ENCODE measurements around the gene TBC1D10A. TPM values are rescaled to one million over a fixed set of nuclear protein-coding genes. Genes with fewer than 3 reads are reported as not detected.

TBC1D10A gene
- total RNA-seq, 1 donor: 29.8 TPM

- TF ChIP-seq, protein P1, sequence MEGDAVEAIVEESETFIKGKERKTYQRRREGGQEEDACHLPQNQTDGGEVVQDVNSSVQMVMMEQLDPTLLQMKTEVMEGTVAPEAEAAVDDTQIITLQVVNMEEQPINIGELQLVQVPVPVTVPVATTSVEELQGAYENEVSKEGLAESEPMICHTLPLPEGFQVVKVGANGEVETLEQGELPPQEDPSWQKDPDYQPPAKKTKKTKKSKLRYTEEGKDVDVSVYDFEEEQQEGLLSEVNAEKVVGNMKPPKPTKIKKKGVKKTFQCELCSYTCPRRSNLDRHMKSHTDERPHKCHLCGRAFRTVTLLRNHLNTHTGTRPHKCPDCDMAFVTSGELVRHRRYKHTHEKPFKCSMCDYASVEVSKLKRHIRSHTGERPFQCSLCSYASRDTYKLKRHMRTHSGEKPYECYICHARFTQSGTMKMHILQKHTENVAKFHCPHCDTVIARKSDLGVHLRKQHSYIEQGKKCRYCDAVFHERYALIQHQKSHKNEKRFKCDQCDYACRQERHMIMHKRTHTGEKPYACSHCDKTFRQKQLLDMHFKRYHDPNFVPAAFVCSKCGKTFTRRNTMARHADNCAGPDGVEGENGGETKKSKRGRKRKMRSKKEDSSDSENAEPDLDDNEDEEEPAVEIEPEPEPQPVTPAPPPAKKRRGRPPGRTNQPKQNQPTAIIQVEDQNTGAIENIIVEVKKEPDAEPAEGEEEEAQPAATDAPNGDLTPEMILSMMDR (IDR thresholded peaks at IDR 0.05; ENCODE audit: insufficient read depth, low read depth, low read length): peak; percentile 76
- H3K4me3 ChIP-seq (ENCODE audit: low read depth, low read length): peak overlapping the region; percentile 78
- DNase-seq (ENCODE audit: low read depth): peak; percentile 94
Measured at GRCh38 chr22:30287648-30288418, 38.9 kb downstream of the TBC1D10A start.

GRCh38 chr22:30286813-30287647, 39.7 kb downstream of the TBC1D10A start:
- no peak overlapping the region for H3K4me3 ChIP-seq (ENCODE audit: low read depth, low read length)
- DNase-seq (ENCODE audit: low read depth): no peak
- TF ChIP-seq, protein P1 (IDR thresholded peaks at IDR 0.05; ENCODE audit: insufficient read depth, low read depth, low read length): peak; percentile 84

- no peak for DNase-seq (ENCODE audit: low read depth)
- TF ChIP-seq, protein P1 (IDR thresholded peaks at IDR 0.05; ENCODE audit: insufficient read depth, low read depth, low read length): no peak
- no peak overlapping the region for H3K4me3 ChIP-seq (ENCODE audit: low read depth, low read length)
Measured at GRCh38 chr22:30286331-30286730, 40.4 kb downstream of the TBC1D10A start.

GRCh38 chr22:30285846-30286200, 40.9 kb downstream of the TBC1D10A start:
- H3K4me3 ChIP-seq (ENCODE audit: low read depth, low read length): no peak overlapping the region
- TF ChIP-seq, protein P1 (IDR thresholded peaks at IDR 0.05; ENCODE audit: insufficient read depth, low read depth, low read length): no peak
- no peak for DNase-seq (ENCODE audit: low read depth)

DNA sequence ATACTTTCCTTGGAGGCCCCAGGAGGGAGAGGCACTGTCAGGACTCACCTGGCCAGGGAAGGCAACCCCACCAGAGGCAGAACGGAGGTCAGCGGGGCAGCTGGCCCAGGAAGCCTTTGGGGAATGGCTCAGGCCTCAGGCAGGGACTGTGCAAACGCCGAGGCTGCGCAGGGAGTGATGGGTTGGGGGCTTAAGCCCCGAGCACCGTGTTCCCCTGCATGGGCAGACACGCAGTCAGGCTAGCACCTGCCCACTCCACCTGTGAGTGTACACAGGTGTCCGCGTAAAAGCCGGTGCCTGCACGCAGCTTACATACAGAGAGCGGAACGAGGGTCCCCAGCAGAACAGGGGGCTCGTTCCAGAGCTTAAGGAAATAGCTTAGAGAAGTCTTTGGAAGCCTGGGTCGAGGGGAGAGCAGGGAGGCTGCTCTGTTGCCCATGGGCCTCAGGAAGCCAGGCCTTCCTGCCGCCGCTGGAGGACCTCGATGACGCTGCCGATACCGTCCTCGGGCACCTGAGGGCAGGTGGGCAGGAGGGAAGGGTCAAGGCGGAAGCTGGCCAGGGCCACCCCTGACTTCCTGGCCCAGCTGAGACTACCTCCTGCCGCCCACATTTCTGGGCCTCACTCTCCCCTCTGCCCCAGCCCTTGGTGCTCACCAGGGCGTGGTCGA, 41.4 kb downstream of the TBC1D10A start:
- DNase-seq (ENCODE audit: low read depth): no peak
- TF ChIP-seq, protein P1 (IDR thresholded peaks at IDR 0.05; ENCODE audit: insufficient read depth, low read depth, low read length): no peak
- no peak overlapping the region for H3K4me3 ChIP-seq (ENCODE audit: low read depth, low read length)

- H3K4me3 ChIP-seq (ENCODE audit: low read depth, low read length): no peak overlapping the region
- no peak for DNase-seq (ENCODE audit: low read depth)
- TF ChIP-seq, protein P1 (IDR thresholded peaks at IDR 0.05; ENCODE audit: insufficient read depth, low read depth, low read length): no peak
Measured at GRCh38 chr22:30284666-30285065, 42.1 kb downstream of the TBC1D10A start.

Data from fibroblast of villous mesenchyme (primary cell).